HFFc6 (cell line): ENCODE measurements around the gene KIF12. TPM values are rescaled to one million over a fixed set of nuclear protein-coding genes. Genes with fewer than 3 reads are reported as not detected.

Experiments
- DNase-seq: peaks from one replicate; pipeline ENCODE4 v3.0.0-alpha.2; 2018
- H3K27ac Mint-ChIP-seq: 2 replicates; pipeline ENCODE4 v1.8.0; 2020; ENCODE audit warnings: mild to moderate bottlenecking, mixed read lengths
- H3K27me3 Mint-ChIP-seq: 2 replicates; pipeline ENCODE4 v1.8.0; 2021; ENCODE audit warnings: mild to moderate bottlenecking, moderate library complexity, mixed read lengths; ENCODE audit not compliant: insufficient read depth
- H3K36me3 Mint-ChIP-seq: 2 replicates; pipeline ENCODE4 v1.8.0; 2021; ENCODE audit warnings: low read depth, mixed read lengths
- H3K4me1 Mint-ChIP-seq: 2 replicates; pipeline ENCODE4 v1.8.0; 2020; ENCODE audit warnings: low read depth, mixed read lengths
- H3K4me3 Mint-ChIP-seq: 2 replicates; pipeline ENCODE4 v1.8.0; 2020; ENCODE audit warnings: mild to moderate bottlenecking, moderate library complexity, mixed read lengths
- H3K9me3 Mint-ChIP-seq: 2 replicates; pipeline ENCODE4 v1.8.0; 2020; ENCODE audit warnings: mild to moderate bottlenecking, mixed read lengths
- CTCF ChIP-seq: fragments of 200-600 bp; sonication (generic); IDR thresholded peaks from 2 replicates; pipeline ENCODE4 v1.5.0; 2021; ENCODE audit warnings: antibody characterized with exemption, mild to moderate bottlenecking
- total RNA-seq, 6 experiments: library from RNA; stranded (reverse); fragmentation: NEBNext Ultra II Directional; extraction: Animal tissue kit (Norgen Biotek cat#: 25700); gene quantifications; 2 replicates in 1 of 6; 3 replicates in 5 of 6; pipeline ENCODE4 v1.2.3, GENCODE V29; 2021

Gene KIF12
- total RNA-seq, 6 experiments from 2014 or later = not detected

GRCh38 chr9:114051706-114052105 is 47.4 kb downstream of the KIF12 start:
- TF ChIP-seq CTCF = no peak
- DNase-seq = no peak
- H3K27me3 Mint-ChIP-seq = no peaks in the 10 kb centered on the region; the same call in 1 of the 2 replicates
- H3K4me3 Mint-ChIP-seq = no peak overlapping the region
- no peaks in the 10 kb centered on the region for H3K9me3 Mint-ChIP-seq
- H3K27ac Mint-ChIP-seq = no peak overlapping the region
- H3K4me1 Mint-ChIP-seq = peaks cover 11% of the 10 kb centered on the region
- peaks cover 14% of the 10 kb centered on the region; the same call in 1 of the 2 replicates for H3K36me3 Mint-ChIP-seq

GRCh38 chr9:114051281-114051680 is 47.8 kb downstream of the KIF12 start:
- Mint-ChIP-seq H3K27me3 (no peaks in the 10 kb centered on the region; the same call in 1 of the 2 replicates), H3K4me1 (peaks cover 15% of the 10 kb centered on the region), H3K27ac (no peak overlapping the region), H3K9me3 (no peaks in the 10 kb centered on the region), H3K36me3 (peaks cover 14% of the 10 kb centered on the region; the same call in 1 of the 2 replicates), H3K4me3 (no peak overlapping the region)
- no peak for DNase-seq
- TF ChIP-seq CTCF = no peak

GRCh38 chr9:114050646-114051045 is 48.4 kb downstream of the KIF12 start:
- Mint-ChIP-seq H3K27ac (no peak overlapping the region), H3K36me3 (peaks cover 18% of the 10 kb centered on the region), H3K4me1 (peaks cover 15% of the 10 kb centered on the region), H3K4me3 (no peak overlapping the region), H3K27me3 (no peaks in the 10 kb centered on the region; the same call in 1 of the 2 replicates), H3K9me3 (no peaks in the 10 kb centered on the region)
- DNase-seq = no peak
- TF ChIP-seq CTCF = no peak

GRCh38 chr9:114050226-114050568 is 48.9 kb downstream of the KIF12 start:
- H3K27me3 Mint-ChIP-seq = no peaks in the 10 kb centered on the region; the same call in 1 of the 2 replicates
- TF ChIP-seq CTCF = no peak
- H3K9me3 Mint-ChIP-seq = no peaks in the 10 kb centered on the region
- peaks cover 18% of the 10 kb centered on the region for H3K36me3 Mint-ChIP-seq
- no peak overlapping the region for H3K27ac Mint-ChIP-seq
- DNase-seq = no peak
- H3K4me3 Mint-ChIP-seq = no peak overlapping the region
- H3K4me1 Mint-ChIP-seq = peaks cover 15% of the 10 kb centered on the region

- no peak for DNase-seq
- no peak for TF ChIP-seq CTCF
- H3K27ac Mint-ChIP-seq = no peak overlapping the region
- peaks cover 18% of the 10 kb centered on the region for H3K36me3 Mint-ChIP-seq
- H3K4me1 Mint-ChIP-seq = peaks cover 15% of the 10 kb centered on the region
- H3K9me3 Mint-ChIP-seq = no peaks in the 10 kb centered on the region
- no peaks in the 10 kb centered on the region; the same call in 1 of the 2 replicates for H3K27me3 Mint-ChIP-seq
- no peak overlapping the region for H3K4me3 Mint-ChIP-seq
Observed at GRCh38 chr9:114049441-114050225, 49.5 kb downstream of the KIF12 start.
